IPS DF 19.7 (cell line): ENCODE results near the gene C1QTNF5.

Source experiments
- DNase-seq: peaks from one replicate; pipeline ENCODE4 v3.0.0-alpha.2; 2013; ENCODE audit warnings: low read depth, low spot score

C1QTNF5 gene

GRCh38 chr11:119295178-119295577 lies 45.5 kb downstream of the C1QTNF5 start:
- DNase-seq: no peak

- no peak for DNase-seq
Observed at GRCh38 chr11:119293461-119293860, 47.2 kb downstream of the C1QTNF5 start.

- DNase-seq: no peak
Observed at GRCh38 chr11:119290894-119291497, 49.7 kb downstream of the C1QTNF5 start.
